Liver (tissue), 9 donors: Measurements from ENCODE around the gene ARHGEF16. TPM values are rescaled to one million over a fixed set of nuclear protein-coding genes. Genes with fewer than 3 reads are reported as not detected.

Source experiments
- DNase-seq: peaks from one replicate; pipeline ENCODE4 v3.0.0-alpha.2; 2017; ENCODE audit warnings: low spot score
- H3K27ac ChIP-seq, 2 donors: one replicate each; pipeline ENCODE4 v1.7.0; 2013; ENCODE audit warnings: inconsistent platforms in 2 of 2, low read length in 2 of 2, control low read depth in 1 of 2, low read depth in 1 of 2, mild to moderate bottlenecking in 1 of 2
- H3K27me3 ChIP-seq, 4 donors: one replicate each; pipeline versions ENCODE4 v1.6.1 to v1.7.0; 2013; ENCODE audit warnings: low read length in 3 of 4, inconsistent platforms in 1 of 4, mild to moderate bottlenecking in 1 of 4, moderate library complexity in 1 of 4; ENCODE audit not compliant: control insufficient read depth in 4 of 4, insufficient read depth in 4 of 4
- H3K36me3 ChIP-seq, 4 donors: one replicate each; pipeline versions ENCODE4 v1.6.1 to v1.7.0; 2013; ENCODE audit warnings: low read length in 3 of 4, mild to moderate bottlenecking in 3 of 4, low read depth in 1 of 4, moderate library complexity in 1 of 4; ENCODE audit not compliant: control insufficient read depth in 4 of 4, insufficient read depth in 3 of 4
- H3K4me1 ChIP-seq, 4 donors: one replicate each; pipeline versions ENCODE4 v1.6.1 to v1.7.0; 2013; ENCODE audit warnings: low read length in 3 of 4, mild to moderate bottlenecking in 3 of 4, moderate library complexity in 1 of 4; ENCODE audit not compliant: control insufficient read depth in 4 of 4, insufficient read depth in 4 of 4
- H3K4me3 ChIP-seq, 3 donors: one replicate each; pipeline versions ENCODE4 v1.6.1 to v1.7.0; 2013; ENCODE audit warnings: low read length in 3 of 3, control low read depth in 1 of 3, low read depth in 1 of 3, mild to moderate bottlenecking in 1 of 3
- H3K9ac ChIP-seq, 2 donors: one replicate each; pipeline ENCODE4 v1.7.0; 2013; ENCODE audit warnings: low read length in 2 of 2, mild to moderate bottlenecking in 2 of 2, moderate library complexity in 2 of 2, control low read depth in 1 of 2, low read depth in 1 of 2
- H3K9me3 ChIP-seq, 4 donors: one replicate each; pipeline versions ENCODE4 v1.6.1 to v1.7.0; 2013; ENCODE audit warnings: low read length in 3 of 4; ENCODE audit not compliant: control insufficient read depth in 4 of 4
- ATF3 ChIP-seq: IDR thresholded peaks from 2 replicates; pipeline ENCODE4 v1.6.1; 2016; ENCODE audit warnings: antibody characterized with exemption
- CTCF ChIP-seq: fragments of 150-350 bp; IDR thresholded peaks from 2 replicates; pipeline ENCODE4 v1.5.1; 2017; ENCODE audit warnings: improper control_type of control experiment, low read depth, low read length; ENCODE audit not compliant: missing input control
- EGR1 ChIP-seq, 2 donors: IDR thresholded peaks; 2 replicates each; pipeline ENCODE4 v1.6.1; 2016 to 2018; ENCODE audit warnings: antibody characterized with exemption in 2 of 2, low read depth in 2 of 2
- FOXA1 ChIP-seq: IDR thresholded peaks from 2 replicates; pipeline ENCODE4 v1.6.1; 2016; ENCODE audit warnings: antibody characterized with exemption
- FOXA2 ChIP-seq: IDR thresholded peaks from 2 replicates; pipeline ENCODE4 v1.6.1; 2016; ENCODE audit warnings: antibody characterized with exemption
- HNF4A ChIP-seq, 2 donors: conservative IDR thresholded peaks; 2 replicates each; pipeline ENCODE4 v1.6.1; 2016; ENCODE audit warnings: antibody characterized with exemption in 2 of 2, mild to moderate bottlenecking in 2 of 2
- HNF4G ChIP-seq: IDR thresholded peaks from 2 replicates; pipeline ENCODE4 v1.6.1; 2016; ENCODE audit warnings: antibody characterized with exemption
- JUND ChIP-seq, 2 donors: IDR thresholded peaks; 2 replicates each; pipeline ENCODE4 v1.6.1; 2016; ENCODE audit warnings: antibody characterized with exemption in 2 of 2
- MAX ChIP-seq: IDR thresholded peaks from 2 replicates; pipeline ENCODE4 v1.6.1; 2016; ENCODE audit warnings: antibody characterized with exemption
- NR2F2 ChIP-seq: IDR thresholded peaks from 2 replicates; pipeline ENCODE4 v1.6.1; 2016; ENCODE audit warnings: antibody characterized with exemption
- RAD21 ChIP-seq, 2 donors: IDR thresholded peaks; 2 replicates each; pipeline ENCODE4 v1.6.1; 2016; ENCODE audit warnings: antibody characterized with exemption in 2 of 2, mild to moderate bottlenecking in 2 of 2
- REST ChIP-seq: IDR thresholded peaks from 2 replicates; pipeline ENCODE4 v1.6.1; 2016; ENCODE audit warnings: antibody characterized with exemption, mild to moderate bottlenecking
- RXRA ChIP-seq, 2 donors: IDR thresholded peaks; 2 replicates each; pipeline ENCODE4 v1.6.1; 2017 to 2018; ENCODE audit warnings: antibody characterized with exemption in 2 of 2, mild to moderate bottlenecking in 1 of 2
- SP1 ChIP-seq: IDR thresholded peaks from 2 replicates; pipeline ENCODE4 v1.6.1; 2018; ENCODE audit warnings: antibody characterized with exemption, mild to moderate bottlenecking
- TAF1 ChIP-seq: conservative IDR thresholded peaks from 2 replicates; pipeline ENCODE4 v1.6.1; 2016; ENCODE audit warnings: antibody characterized with exemption, mild to moderate bottlenecking
- YY1 ChIP-seq: IDR thresholded peaks from 2 replicates; pipeline ENCODE4 v1.6.1; 2016; ENCODE audit warnings: antibody characterized with exemption, mild to moderate bottlenecking
- ZBTB33 ChIP-seq: IDR thresholded peaks from 2 replicates; pipeline ENCODE4 v1.6.1; 2016; ENCODE audit warnings: antibody characterized with exemption
- WGBS: extraction: QIAGEN DNeasy Blood & Tissue Kit; methylation state at CpG from one replicate; pipeline ENCODE4 v1.1.7; 2013; 5-methylcytosine and 5-hydroxymethylcytosine counted together
- polyA plus RNA-seq, 2 donors: library from polyadenylated mRNA; stranded (reverse) in 1 of 2; unstranded in 1 of 2; fragments of 200-250 nt in 1 of 2; fragments of >200 nt in 1 of 2; fragmentation: Nextera tagmentation in 1 of 2; extraction: Ambion mirVana in 1 of 2; gene quantifications; one replicate each; pipeline versions ENCODE4 v1.2.1 to v1.2.3, GENCODE V29; 2013 to 2015
- total RNA-seq, 2 donors: library from RNA; depleted of rRNA; stranded (reverse); fragments of >200 nt; gene quantifications; one replicate each; pipeline ENCODE4 v1.2.3, GENCODE V29; 2014
- donor health status: healthy.
- donor health status: healthy.
- donor health status: healthy.
- donor health status: healthy.
- donor health status: healthy.

The ARHGEF16 gene
- total and polyA plus RNA-seq, 4 donors, result 0.65 to 5.6 (median 2.8) TPM

- no peaks in the 10 kb centered on the region for H3K36me3 ChIP-seq
- peaks cover 0 to 4% (median 1%) of the 10 kb centered on the region in 4 donors for H3K27me3 ChIP-seq
- no peak overlapping the region for H3K4me3 ChIP-seq
- 74% methylated on average over 9 of the region's 9 CpGs for WGBS
- TF ChIP-seq RXRA (IDR thresholded peaks at IDR 0.05) (no peak), REST (no peak), CTCF (no peak), NR2F2 (no peak), JUND (IDR thresholded peaks at IDR 0.05) (no peak), EGR1 (IDR thresholded peaks at IDR 0.05; ENCODE audit: low read depth in 2 of 2) (no peak), YY1 (no peak), ATF3 (no peak), HNF4A (conservative IDR thresholded peaks at IDR 0.05) (no peak), TAF1 (no peak), RAD21 (IDR thresholded peaks at IDR 0.05) (no peak), HNF4G (no peak), SP1 (no peak), ZBTB33 (no peak)
- H3K9me3 ChIP-seq, result no peaks in the 10 kb centered on the region
- no peak overlapping the region for H3K27ac ChIP-seq
- DNase-seq, result no peak
- peaks cover 0 to 12% (median 7%) of the 10 kb centered on the region in 4 donors for H3K4me1 ChIP-seq
- H3K9ac ChIP-seq, result no peak overlapping the region
Observed at GRCh38 chr1:3450202-3450863, 4.1 kb upstream of the ARHGEF16 start.

- DNase-seq, result no peak
- Histone ChIP-seq H3K27ac (no peak overlapping the region), H3K9ac (no peak overlapping the region), H3K27me3 (peaks cover 0 to 4% (median 1%) of the 10 kb centered on the region in 4 donors), H3K36me3 (no peaks in the 10 kb centered on the region), H3K4me3 (no peak overlapping the region), H3K9me3 (no peaks in the 10 kb centered on the region), H3K4me1 (peaks cover 0 to 15% (median 7%) of the 10 kb centered on the region in 4 donors)
- TF ChIP-seq FOXA1, result no peak
- no peak for TF ChIP-seq HNF4G
- no peak for TF ChIP-seq SP1
- no peak for TF ChIP-seq YY1
- no peak for TF ChIP-seq RXRA (IDR thresholded peaks at IDR 0.05)
- TF ChIP-seq FOXA2, result no peak
- TF ChIP-seq ZBTB33, result no peak
- TF ChIP-seq MAX, result no peak
- 67% methylated on average over 12 of the region's 12 CpGs for WGBS
Observed at GRCh38 chr1:3450983-3451382, 3.5 kb upstream of the ARHGEF16 start.
